ENCODE results near the gene MEX3D.

The MEX3D gene

DNA sequence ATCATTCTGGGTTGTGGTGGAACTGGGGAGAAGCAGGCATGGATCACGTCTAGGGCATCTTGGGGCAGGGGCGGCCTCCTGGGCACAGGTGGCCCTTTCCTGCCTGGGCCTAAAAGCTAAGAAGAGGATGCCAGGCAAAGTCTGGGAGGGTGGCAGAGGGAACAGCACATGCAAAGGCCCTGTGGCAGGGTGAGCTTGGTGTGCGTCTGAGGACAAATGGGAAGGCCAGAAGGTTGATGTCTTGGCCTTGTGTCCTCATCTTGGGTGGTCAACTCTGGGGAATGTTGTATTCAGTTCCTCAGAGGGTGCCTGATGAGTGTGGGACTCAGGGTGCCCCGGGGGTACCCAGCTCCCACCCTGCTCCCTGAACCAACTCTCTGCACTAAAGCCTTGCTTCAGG, 49.7 kb downstream of the MEX3D start:
- no peak for DNase-seq (ENCODE audit: low read depth)

DNA sequence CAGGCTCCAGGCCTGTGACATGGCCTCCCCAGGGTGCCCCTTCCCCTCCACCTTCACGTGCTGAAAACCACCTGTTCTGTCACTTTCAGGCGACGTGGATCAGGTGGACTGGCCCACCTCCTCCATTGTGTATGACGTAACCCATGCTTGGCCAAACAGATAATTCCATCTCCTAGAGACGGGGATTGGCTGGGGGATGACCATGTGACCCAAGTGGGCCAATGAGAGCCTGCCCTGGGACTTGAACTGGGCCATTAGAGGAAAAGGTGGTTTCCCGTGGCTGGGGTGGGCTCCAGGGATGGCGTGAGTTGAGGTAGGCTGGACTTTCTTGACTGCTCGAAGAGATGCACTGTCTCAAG, 51.8 kb downstream of the MEX3D start:
- no peak for DNase-seq (ENCODE audit: low read depth)

DNA sequence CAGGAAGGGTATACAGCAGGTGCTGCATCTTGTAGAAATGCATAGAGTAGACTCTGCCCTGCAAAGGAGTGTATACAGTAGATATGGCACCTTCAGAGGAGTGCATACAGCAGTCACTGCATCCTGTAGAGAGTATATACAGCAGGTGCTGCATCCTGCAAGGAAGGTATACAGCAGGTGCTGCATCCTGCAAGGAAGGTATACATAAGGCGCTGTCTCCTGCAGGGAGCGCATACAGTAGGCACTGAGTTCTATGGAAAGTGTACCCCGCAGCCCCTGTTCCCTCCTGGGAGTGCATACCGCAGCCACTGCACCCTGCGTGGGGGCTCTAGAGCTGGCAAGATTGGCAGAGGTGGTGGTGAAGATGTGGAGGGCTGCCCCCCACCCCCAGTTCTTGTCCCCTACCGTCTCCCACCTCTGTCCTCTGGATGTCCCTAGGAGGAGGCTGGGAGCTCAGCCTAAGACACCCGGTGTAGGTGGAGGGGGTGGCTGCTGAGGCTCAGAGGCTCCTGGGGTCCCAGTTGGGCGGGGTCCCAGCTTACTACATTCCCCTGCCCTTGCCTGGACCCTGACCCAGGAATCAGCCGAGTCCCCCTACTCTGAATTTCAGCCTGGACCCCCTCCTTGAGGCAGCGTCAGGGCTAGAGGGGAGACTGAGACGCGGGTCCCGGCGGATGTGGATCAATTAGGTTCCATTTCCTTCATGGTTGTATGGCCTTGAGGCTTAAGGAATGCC, 53.0 kb downstream of the MEX3D start:
- DNase-seq (ENCODE audit: low read depth), result no peak

DNA sequence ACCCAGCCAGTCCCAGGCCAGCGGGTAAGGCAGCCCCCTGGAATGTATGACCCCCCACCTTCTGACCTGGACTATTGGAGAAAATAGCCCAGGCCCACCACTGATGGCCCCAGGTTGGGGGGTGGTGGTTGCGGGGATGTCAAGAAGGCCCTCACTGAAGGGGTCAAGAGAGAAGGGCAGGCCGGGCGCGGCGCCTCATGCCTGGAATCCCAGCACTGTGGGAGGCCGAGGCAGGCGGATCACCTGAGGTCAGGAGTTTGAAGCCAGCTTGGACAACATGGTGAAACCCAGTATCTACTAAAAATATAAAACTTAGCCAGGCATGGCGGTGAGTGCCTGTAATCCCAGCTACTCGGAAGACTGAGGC, 53.8 kb downstream of the MEX3D start:
- no peak for DNase-seq (ENCODE audit: low read depth)

DNA sequence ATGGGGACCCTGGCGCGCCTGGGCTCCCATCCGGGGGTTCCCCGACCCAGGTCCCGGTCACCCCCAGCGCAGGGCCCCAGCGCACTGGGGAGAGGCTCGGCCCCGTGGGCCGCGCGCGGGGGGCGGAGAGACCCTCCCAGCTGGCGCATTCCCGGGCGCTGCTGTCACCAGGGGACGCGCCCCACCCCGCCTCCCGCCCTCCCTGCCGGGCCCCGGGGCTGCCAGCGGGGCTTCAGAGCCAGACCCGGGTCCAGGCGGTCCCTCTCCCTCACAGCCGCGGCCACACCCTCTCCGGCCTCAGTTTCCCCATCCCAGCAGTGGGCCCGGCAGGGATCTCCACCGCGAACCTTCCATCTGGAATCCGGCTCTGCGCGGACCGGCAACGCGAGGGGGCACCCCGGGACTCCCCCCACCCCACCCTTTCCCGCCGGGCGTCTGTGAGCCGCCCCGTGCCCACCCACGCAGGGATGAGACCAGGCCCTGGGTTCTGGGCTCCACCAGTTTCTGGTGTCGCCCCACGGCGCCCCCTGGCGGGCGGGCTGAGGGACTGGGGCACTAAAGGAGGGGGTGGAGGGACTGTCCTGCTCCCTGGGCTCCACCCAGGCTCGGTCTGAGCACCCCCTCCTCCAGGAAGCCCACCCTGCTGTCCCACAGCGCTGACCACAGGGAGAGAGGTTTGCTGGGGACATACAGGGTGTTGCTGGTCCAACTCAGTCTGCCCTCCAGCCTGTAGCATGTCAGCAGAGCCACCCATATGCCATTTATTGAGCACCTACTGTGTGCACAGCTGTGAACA, 54.4 kb downstream of the MEX3D start:
- no peak for DNase-seq (ENCODE audit: low read depth)

DNA sequence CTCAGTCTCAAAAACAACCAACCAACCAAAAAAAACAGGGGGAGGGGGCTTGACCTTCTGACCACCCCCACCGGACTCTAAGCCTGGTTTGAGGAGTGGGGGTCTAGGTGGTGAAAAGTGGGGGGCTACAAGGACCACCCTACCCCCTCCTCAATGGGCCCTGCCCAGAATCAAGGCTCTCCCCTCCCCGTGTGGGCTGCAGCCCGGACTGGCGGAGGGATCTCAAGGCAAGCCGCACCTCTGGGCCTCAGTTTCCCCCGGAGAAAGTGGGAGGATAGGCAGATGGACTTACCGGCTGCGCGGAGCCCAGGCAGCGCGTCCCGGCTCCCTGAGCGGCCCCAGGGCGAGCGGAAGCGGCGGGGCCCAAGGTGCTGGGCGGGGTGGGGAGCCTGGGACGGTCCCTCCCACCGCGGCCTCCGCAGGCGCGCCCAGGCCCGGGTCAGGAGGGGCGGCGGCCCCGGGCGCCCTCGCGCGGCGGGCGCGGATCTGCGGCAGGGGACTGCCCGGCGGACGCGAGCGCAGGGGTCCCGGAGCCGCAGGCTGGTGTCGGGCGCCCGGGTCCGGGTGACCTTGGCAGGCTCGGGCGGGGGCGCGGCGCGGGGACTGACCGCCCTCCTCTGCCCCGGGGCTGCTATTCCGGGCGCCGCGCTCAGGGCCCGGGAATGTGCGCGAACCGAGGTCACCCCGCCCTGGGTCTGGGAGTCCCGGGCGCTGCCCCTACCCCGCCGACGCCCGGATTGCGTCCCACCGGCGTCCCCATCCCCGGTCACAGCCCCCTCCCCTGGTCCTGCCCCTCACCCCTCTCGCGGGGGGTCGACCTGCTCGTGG, 55.2 kb downstream of the MEX3D start, which contains the start of gene ADAMTSL5:
Gene ADAMTSL5, minus strand, starts transcription at position 349 of the 828 bp plus-strand sequence. CDS start 2,076 bp downstream, outside the sequence.
- DNase-seq (ENCODE audit: low read depth), result no peak

DNA sequence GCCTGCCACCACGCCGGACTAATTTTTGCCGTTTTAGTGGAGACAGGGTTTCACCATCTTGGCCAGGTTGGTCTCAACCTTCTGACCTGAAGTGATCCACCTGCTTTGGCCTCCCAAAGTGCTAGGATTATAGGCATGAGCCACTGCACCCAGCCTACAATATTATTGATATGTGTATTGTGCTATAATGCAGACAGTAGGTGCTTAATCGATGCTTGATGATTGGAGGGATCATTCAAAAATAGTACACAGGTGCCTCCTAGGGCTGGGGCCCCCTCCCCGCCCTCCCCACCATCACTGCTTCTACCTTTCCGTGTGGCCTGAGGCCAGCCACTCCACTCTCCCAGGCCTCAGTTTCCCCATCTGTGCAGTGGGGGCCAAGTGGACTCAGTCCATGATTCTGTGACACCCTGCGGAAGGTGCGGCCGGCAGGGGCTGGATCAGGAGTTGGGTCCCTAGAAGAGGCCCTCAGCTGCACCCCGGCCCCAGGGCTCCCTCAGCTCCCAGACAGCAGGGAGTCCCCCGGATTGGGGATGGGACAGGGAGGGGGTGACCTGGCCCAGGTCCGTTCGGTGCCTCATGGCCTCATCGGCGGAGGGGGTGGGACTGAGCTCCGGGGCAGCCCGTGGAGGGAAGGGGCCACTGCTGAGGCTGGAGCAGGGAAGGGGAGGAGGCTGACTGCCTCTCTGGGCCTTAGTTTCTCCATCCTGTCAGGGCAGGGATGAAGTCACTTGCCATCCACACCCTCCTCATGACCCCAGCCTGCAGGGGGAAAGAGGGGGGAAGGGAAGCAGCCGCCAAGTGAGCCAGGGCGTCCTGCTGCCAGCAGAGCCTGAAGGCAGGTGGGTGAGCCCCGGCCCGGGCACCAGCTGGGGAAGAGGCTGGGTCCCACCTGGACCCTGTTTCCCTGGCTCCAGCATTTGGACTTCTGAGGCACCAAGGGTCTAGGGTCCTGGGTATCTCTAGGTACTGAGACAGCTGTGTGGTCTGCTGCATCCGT, 56.5 kb downstream of the MEX3D start:
- DNase-seq (ENCODE audit: low read depth), result no peak

DNA sequence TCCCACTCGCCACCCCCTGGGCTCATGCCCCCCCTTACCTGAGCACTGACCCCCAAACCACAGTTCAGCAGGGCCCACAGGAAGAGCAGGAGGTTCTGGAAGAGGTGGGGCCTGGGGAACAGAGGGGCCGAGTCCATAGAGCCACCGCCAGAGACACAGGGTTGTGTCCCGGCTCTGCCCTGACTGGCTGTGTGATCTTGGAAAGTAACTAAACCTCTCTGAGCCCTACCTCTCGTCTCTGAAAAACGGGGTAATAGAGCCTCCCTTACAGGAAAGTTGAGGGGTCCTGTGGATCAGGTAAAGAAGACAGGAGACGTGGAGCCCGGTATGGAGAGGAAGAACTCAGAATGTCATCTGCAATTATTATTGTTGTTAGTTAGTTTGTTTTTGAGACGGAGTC, 57.3 kb downstream of the MEX3D start:
- DNase-seq (ENCODE audit: low read depth), result no peak

DNA sequence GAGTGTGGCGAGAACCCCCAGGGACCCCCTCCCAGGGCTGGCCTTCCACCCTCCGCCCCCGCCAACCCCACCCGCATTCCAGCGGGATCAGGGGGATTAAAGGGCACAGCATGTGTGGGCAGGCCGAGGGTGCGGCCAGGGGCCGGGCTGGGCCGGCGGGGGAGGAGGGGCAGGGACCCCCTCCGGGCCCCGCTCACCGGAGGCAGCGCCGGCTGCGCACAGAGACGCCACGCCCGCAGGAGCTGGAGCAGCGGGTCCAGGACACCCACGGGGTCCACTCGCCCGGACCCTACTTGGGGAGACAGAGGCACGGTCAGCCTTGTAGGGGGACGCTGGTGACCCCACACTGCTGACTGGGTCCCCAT, 57.7 kb downstream of the MEX3D start:
- DNase-seq (ENCODE audit: low read depth), result no peak

DNA sequence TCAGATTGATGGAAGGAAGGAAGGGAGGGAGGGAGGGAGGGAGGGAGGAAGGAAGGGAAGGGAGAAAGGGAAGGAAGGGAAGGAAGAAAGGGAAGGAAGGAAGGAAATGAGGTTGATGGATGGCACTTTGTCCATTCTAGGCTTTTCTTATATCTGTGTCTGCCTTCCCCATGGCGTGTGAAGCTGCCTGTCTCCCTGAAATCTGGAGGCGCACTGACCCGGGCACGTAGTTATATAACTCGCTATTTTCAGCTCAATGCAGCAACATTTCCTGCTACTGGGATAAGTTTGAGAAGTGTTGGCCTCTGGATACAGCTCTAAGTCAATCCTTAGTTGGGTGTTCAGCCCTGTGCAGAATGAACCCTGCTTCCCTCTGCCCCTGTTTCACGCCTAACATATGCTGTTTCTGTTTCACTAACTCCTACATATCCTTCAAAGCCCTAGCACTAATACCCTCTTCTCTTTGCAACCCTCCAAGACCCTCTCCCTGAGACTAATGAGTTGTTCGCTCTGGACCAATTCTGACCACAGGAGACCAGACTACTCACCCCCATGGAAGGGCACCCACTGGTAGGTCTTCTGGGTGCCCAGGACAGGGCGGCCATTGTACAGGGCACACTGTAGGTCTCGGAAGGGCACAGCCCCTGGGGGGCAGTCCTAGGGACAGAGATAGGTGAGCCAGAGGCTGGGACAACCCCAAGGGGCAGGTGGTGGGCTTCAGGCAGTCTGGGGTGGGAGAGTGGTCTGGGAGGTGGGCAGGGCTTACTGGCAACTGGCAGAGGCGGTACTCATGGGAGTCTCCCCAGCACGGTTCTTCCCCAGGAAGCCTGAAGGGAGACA, 58.3 kb downstream of the MEX3D start:
- DNase-seq (ENCODE audit: low read depth), result no peak

DNA sequence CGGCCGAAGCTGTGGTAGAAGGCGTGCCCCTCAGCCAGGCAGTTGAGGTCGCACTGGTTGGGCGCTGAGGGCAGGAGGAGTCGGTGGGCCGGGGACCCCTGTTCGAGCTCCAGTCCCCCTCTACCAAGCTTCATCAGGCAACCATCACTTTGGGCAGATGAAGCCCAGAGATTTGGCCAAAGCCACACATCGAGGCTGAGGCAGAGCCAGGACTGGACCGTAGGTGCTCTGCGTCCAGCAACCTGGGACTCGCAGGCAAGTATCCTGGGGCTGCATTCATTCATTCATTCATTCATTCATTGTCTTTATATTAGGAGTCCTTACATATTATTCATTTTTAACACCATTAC, 59.6 kb downstream of the MEX3D start:
- DNase-seq (ENCODE audit: low read depth), result no peak

DNA sequence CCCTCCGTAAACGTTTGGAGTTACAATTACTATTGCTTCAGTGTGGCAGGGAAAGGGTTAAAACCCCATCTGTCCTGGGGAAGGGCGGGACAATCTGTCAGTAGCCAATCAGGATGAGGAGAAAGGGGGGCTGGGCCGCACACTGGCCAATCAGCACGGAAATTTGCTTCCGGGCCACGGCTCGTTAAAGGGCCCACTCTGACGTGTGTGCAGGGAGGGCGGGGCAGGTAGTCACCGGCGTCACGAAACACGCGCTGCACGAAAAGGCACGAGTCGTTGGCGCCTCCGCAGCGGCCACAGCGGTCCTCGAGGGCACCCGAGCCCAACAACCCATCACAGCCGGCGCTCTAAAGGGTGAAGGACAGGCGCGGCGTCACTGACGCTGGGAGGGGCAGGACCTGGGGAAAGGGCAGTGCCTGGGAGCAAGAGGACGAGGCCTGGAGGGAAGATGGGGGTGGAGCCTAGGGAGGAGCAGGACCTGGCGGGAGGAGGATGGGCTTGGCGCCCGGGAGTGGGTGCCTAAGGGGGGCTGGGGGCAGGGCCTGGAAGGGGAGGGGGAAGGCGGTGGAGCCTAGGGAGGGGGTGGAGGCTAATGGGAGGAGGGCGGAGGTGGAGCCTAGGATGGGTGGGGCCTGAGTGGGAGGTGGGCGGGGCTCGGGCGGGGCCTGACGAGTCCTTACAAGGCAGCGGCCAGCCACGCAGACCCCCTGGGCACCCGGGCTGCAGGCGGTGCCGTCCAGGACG, 60.2 kb downstream of the MEX3D start:
- no peak for DNase-seq (ENCODE audit: low read depth)

DNA sequence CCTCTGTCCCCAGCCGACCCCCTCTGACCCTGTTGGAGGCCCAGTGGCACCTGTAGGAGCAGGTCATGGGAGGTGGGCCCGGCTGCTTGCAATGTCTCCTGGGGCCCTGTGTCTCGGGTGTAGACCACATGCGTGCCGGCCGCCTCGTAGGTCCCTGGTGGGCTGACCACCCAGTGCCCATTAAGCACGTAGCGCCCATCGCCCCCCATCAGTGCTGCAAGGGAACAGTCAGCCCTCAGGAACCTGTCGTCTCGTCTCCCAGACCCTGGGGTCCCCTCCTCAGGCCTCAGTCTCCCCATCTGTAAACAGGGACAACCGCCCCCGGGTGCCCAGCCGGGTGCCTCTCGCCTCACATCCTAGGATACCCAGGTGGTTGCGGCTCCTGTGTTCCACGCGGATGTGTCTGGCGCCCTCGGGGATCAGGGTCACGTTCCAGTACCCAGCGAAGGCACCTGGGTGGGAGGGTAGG, 60.9 kb downstream of the MEX3D start:
- no peak for DNase-seq (ENCODE audit: low read depth)

DNA sequence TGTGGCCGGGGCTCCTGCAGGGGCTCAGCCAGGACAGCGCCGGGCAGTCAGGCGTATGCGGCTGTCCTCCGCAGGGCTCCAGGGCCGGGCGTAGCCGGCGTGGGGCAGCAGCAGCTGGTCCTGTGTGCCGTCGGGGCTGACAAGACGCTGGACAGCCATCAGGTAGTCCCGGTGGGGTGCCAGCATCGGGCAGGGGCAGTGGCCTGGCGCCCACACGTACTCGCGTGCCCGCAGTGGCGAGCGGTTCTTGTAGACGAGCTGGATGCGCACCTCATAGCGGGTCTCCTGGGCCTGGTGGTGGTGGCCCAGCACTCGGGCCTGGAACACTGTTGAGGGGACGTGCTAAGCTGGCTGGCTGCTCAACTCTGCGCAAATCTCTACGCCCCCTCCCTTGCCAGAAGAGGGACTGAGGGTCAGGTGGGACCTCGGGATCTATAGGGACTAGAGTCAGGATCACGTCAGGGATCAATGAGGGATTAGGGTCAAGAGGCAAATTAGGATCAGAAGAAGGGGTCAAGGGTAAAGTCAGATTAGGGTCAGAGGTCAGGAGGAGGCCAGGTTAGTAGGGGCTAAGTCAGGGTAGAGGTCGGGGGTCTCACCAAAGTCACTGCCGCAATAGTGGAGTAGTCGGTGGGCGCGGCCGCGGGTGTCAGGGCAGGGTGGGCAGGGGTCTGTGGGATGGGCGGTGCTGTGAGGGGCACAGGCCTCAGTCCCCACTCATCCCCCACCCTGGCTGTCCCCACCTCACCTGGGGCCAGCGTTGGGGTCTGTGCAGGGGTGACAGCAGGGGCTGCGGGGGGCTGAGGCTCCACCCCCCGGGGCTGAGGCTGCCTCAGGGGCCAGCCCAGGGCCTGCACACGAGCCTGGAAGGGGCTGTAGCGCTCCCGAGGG, 61.9 kb downstream of the MEX3D start:
- no peak for DNase-seq (ENCODE audit: low read depth)

DNA sequence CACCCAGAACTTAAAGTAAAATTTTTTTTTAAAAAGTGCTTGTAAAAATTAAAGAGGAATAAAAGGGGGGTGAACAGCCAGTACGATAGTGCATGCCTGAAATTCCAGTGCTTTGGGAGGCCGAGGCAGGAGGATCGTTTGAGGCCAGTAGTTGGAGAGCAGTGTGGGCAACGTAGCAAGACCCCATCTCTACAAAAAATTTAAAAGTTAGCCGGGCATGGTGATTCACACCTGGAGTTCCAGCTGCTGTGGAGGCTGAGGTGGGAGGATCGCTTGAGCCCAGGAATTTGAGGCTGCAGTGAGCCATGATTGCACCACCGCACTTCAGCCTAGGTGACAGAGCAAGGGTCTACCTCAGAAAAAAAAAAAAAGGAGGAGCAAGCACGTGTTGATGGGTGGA, 63.1 kb downstream of the MEX3D start:
- no peak for DNase-seq (ENCODE audit: low read depth)
